GM19467 (cell line): ENCODE results near the gene TNKS1BP1.

Experiments used
- ATAC-seq: cut with Tn5 transposase; IDR thresholded peaks from one replicate; pipeline ENCODE4 v1.9.1; 2021; ENCODE audit warnings: mild to moderate bottlenecking, moderate library complexity; ENCODE audit not compliant: unreplicated experiment

The TNKS1BP1 gene

DNA sequence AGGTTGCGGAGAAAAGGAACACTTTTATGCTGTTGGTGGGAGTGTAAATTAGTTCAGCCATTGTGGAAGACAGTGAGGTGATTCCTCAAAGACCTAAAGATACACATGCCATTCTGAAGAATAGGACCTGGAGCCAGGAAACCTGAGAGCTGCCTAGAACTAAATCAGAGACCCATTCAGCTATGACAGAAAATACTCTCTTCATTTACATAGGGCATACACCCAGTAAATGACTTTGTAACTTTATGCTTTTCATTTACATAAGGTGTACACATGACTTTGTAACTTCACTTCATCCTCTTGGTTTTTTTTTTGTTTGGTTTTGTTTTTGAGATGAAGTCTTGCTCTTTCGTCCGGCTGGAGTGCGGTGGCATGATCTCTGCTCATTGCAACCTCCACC, 62.6 kb downstream of the TNKS1BP1 start:
- ATAC-seq: no peak

GRCh38 chr11:57260937-57261783, 63.6 kb downstream of the TNKS1BP1 start:
- ATAC-seq: no peak

GRCh38 chr11:57256119-57256518, 68.6 kb downstream of the TNKS1BP1 start:
- ATAC-seq: no peak

- no peak for ATAC-seq
Measured at GRCh38 chr11:57255618-57256017, 69.1 kb downstream of the TNKS1BP1 start.

- no peak for ATAC-seq
Measured at GRCh38 chr11:57254631-57255030, 70.1 kb downstream of the TNKS1BP1 start.

DNA sequence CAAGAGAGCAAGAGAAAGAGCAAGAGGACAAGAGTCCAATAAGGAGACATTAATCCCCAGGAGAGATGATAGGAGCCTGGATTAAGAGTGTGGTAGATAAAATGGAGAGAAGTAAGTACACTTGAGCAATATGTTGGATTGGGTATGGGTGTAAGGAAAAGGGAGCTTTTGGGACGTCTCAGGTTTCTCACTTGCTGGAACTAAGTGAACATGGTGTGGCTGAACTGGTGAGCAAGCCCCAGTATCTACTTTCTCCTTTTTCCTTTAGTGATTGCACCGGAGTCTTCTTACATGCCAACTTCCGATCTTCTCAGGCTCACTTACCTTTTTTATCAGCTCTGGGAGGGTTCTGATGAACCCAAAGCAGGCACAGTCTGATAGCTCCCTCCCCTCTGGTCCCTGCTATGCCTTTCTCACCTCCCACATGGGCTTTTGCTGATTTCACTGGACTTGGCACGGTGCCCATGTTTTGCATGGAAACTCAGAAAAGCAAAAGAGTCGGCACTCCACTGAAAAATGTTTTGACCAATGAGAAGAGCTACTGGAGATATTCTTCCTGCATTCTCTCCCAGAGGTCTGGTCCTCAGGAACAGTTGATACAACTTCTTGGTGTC, 73.2 kb downstream of the TNKS1BP1 start:
- ATAC-seq: no peak

GRCh38 chr11:57251037-57251436, 73.7 kb downstream of the TNKS1BP1 start:
- ATAC-seq: no peak
